GM23338 (cell line): ENCODE results near the gene SLC2A9.

Experiments used
- CREB1 ChIP-seq: fragments of 250-450 bp; sonication (Bioruptor Pico); IDR thresholded peaks from 2 replicates; pipeline ENCODE4 v1.5.0; 2020; ENCODE audit warnings: low read depth, mild to moderate bottlenecking, moderate library complexity
- EZH2 ChIP-seq: fragments of 200-600 bp; sonication (generic); IDR thresholded peaks from one replicate; pipeline ENCODE4 v1.8.0; 2017; ENCODE audit warnings: antibody characterized with exemption, mild to moderate bottlenecking, low read depth; ENCODE audit not compliant: unreplicated experiment
- EZH2phosphoT487 ChIP-seq: fragments of 200-600 bp; sonication (generic); IDR thresholded peaks from one replicate; pipeline ENCODE4 v1.8.1; 2018; ENCODE audit warnings: antibody characterized with exemption; ENCODE audit not compliant: unreplicated experiment
- JUNB ChIP-seq: IDR thresholded peaks from one replicate; pipeline ENCODE4 v1.6.1; 2016; ENCODE audit warnings: antibody characterized with exemption; ENCODE audit not compliant: unreplicated experiment
- NANOG ChIP-seq: IDR thresholded peaks from 2 replicates; pipeline ENCODE4 v1.6.1; 2016; ENCODE audit warnings: antibody characterized with exemption, borderline replicate concordance
- POLR2AphosphoS5 ChIP-seq: IDR thresholded peaks from 2 replicates; pipeline ENCODE4 v1.6.1; 2016; ENCODE audit warnings: antibody characterized with exemption, low read depth
- STAT1 ChIP-seq: IDR thresholded peaks from one replicate; pipeline ENCODE4 v1.6.1; 2016; ENCODE audit warnings: antibody characterized with exemption; ENCODE audit not compliant: unreplicated experiment
- ZNF114 ChIP-seq: fragments of 250-450 bp; sonication (Bioruptor Pico); IDR thresholded peaks from 2 replicates; pipeline ENCODE4 v1.5.0; 2020; ENCODE audit warnings: mild to moderate bottlenecking, moderate library complexity
- ZNF331 ChIP-seq: fragments of 250-450 bp; sonication (Bioruptor Pico); IDR thresholded peaks from 2 replicates; pipeline ENCODE4 v1.5.0; 2020; ENCODE audit warnings: low read depth, mild to moderate bottlenecking, moderate library complexity
- TF ChIP-seq, protein P1 (sequence below), 2 experiments: fragments of 200-600 bp in 1 of 2; sonication (generic) in 1 of 2; conservative IDR thresholded peaks; 2 replicates each; pipeline versions ENCODE4 v1.5.1 to v1.6.1; 2016 to 2017; ENCODE audit warnings: antibody characterized with exemption in 2 of 2, low read depth in 2 of 2, mild to moderate bottlenecking in 2 of 2, moderate library complexity in 1 of 2
- TF ChIP-seq, protein P2 (sequence below): IDR thresholded peaks from one replicate; pipeline ENCODE4 v1.6.1; 2018; ENCODE audit warnings: antibody characterized with exemption; ENCODE audit not compliant: unreplicated experiment
- TF ChIP-seq, protein P3 (sequence below): IDR thresholded peaks from 2 replicates; pipeline ENCODE4 v1.6.1; 2016; ENCODE audit warnings: antibody characterized with exemption

DNA sequence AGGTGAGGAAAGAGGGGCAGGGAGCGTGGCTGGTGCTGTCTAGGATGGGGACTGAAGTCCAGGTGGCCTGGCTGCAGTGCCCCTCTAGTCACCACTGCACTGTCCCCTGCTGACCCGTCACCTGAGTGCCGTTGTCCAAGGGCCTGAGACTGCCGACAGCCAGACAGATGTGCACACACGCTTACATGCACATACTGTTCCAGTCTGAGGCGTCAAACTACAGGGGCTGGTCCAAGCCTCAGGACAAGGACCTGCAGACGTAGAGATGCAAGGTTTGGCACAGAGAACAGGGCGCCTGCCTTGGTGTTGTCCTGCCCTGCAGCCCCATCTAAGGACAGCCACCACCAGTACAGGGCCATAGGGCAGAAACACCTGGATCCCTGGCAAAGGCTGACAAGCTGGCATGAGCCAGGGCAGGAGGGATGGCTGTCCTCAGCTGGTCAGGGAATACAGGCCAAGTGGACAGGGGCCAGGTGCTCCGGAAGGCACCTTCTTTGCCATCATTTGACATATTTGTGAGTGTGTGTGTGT, 1.7 kb downstream of the SLC2A9 start:
- TF ChIP-seq POLR2AphosphoS5 (no peak), EZH2 (no peak), NANOG (no peak), EZH2phosphoT487 (no peak), STAT1 (no peak), CREB1 (CRISPR knock-in tag) (no peak), ZNF114 (CRISPR knock-in tag) (no peak), ZNF331 (no peak), JUNB (no peak)
- TF ChIP-seq, protein P1, sequence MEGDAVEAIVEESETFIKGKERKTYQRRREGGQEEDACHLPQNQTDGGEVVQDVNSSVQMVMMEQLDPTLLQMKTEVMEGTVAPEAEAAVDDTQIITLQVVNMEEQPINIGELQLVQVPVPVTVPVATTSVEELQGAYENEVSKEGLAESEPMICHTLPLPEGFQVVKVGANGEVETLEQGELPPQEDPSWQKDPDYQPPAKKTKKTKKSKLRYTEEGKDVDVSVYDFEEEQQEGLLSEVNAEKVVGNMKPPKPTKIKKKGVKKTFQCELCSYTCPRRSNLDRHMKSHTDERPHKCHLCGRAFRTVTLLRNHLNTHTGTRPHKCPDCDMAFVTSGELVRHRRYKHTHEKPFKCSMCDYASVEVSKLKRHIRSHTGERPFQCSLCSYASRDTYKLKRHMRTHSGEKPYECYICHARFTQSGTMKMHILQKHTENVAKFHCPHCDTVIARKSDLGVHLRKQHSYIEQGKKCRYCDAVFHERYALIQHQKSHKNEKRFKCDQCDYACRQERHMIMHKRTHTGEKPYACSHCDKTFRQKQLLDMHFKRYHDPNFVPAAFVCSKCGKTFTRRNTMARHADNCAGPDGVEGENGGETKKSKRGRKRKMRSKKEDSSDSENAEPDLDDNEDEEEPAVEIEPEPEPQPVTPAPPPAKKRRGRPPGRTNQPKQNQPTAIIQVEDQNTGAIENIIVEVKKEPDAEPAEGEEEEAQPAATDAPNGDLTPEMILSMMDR (conservative IDR thresholded peaks at IDR 0.05; ENCODE audit: low read depth in 2 of 2), result no peak
- TF ChIP-seq, protein P2, sequence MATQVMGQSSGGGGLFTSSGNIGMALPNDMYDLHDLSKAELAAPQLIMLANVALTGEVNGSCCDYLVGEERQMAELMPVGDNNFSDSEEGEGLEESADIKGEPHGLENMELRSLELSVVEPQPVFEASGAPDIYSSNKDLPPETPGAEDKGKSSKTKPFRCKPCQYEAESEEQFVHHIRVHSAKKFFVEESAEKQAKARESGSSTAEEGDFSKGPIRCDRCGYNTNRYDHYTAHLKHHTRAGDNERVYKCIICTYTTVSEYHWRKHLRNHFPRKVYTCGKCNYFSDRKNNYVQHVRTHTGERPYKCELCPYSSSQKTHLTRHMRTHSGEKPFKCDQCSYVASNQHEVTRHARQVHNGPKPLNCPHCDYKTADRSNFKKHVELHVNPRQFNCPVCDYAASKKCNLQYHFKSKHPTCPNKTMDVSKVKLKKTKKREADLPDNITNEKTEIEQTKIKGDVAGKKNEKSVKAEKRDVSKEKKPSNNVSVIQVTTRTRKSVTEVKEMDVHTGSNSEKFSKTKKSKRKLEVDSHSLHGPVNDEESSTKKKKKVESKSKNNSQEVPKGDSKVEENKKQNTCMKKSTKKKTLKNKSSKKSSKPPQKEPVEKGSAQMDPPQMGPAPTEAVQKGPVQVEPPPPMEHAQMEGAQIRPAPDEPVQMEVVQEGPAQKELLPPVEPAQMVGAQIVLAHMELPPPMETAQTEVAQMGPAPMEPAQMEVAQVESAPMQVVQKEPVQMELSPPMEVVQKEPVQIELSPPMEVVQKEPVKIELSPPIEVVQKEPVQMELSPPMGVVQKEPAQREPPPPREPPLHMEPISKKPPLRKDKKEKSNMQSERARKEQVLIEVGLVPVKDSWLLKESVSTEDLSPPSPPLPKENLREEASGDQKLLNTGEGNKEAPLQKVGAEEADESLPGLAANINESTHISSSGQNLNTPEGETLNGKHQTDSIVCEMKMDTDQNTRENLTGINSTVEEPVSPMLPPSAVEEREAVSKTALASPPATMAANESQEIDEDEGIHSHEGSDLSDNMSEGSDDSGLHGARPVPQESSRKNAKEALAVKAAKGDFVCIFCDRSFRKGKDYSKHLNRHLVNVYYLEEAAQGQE, result no peak
- TF ChIP-seq, protein P3, sequence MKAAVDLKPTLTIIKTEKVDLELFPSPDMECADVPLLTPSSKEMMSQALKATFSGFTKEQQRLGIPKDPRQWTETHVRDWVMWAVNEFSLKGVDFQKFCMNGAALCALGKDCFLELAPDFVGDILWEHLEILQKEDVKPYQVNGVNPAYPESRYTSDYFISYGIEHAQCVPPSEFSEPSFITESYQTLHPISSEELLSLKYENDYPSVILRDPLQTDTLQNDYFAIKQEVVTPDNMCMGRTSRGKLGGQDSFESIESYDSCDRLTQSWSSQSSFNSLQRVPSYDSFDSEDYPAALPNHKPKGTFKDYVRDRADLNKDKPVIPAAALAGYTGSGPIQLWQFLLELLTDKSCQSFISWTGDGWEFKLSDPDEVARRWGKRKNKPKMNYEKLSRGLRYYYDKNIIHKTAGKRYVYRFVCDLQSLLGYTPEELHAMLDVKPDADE, result no peak
